ACC112 (cell line): ENCODE data around the gene OTOG.

Experiments used
- H2AFZ ChIP-seq: fragments of 200-600 bp; sonication (generic); one replicate; pipeline ENCODE4 v1.6.0; 2017; ENCODE audit warnings: antibody characterized with exemption, low read length; ENCODE audit not compliant: unreplicated experiment
- H3K27ac ChIP-seq: fragments of 200-600 bp; sonication (generic); 2 replicates; pipeline ENCODE4 v1.5.1; 2014; ENCODE audit warnings: low read depth, mild to moderate bottlenecking, antibody characterized with exemption, low read length, moderate library complexity
- H3K27me3 ChIP-seq: fragments of 200-600 bp; sonication (generic); 2 replicates; pipeline ENCODE4 v1.6.1; 2014; ENCODE audit warnings: mild to moderate bottlenecking, antibody characterized with exemption, low read length, moderate library complexity, mixed read lengths; ENCODE audit not compliant: insufficient read depth
- H3K36me3 ChIP-seq: fragments of 200-600 bp; sonication (generic); 2 replicates; pipeline ENCODE4 v1.6.1; 2016; ENCODE audit warnings: mild to moderate bottlenecking, antibody characterized with exemption, low read length, moderate library complexity, mixed read lengths; ENCODE audit not compliant: insufficient read depth
- H3K4me1 ChIP-seq: fragments of 200-600 bp; sonication (generic); one replicate; pipeline ENCODE4 v1.6.1; 2016; ENCODE audit warnings: low read length, mixed read lengths; ENCODE audit not compliant: insufficient read depth, unreplicated experiment, control insufficient read depth
- H3K4me3 ChIP-seq: fragments of 200-600 bp; sonication (generic); 2 replicates; pipeline ENCODE4 v1.5.1; 2014; ENCODE audit warnings: mild to moderate bottlenecking, low read depth, low read length
- H3K79me2 ChIP-seq: fragments of 200-600 bp; sonication (generic); one replicate; pipeline ENCODE4 v1.6.0; 2016; ENCODE audit warnings: low read length; ENCODE audit not compliant: control insufficient read depth, unreplicated experiment, insufficient read depth

Gene OTOG

GRCh38 chr11:17547051-17547577 is at the start of gene OTOG:
OTOG (plus strand) TSS chr11:17547259; CDS start chr11:17547373, 114 bp downstream.
- Histone ChIP-seq H3K27me3 (peaks cover 74% of the 10 kb centered on the region), H3K79me2 (no peaks in the 10 kb centered on the region), H3K4me1 (peaks cover 4% of the 10 kb centered on the region), H3K4me3 (no peak within 1 kb of the TSS), H2AFZ (no peak within 1 kb of the TSS), H3K36me3 (no peaks in the 10 kb centered on the region), H3K27ac (no peak within 1 kb of the TSS)

GRCh38 chr11:17498058-17498457 is 49.0 kb upstream of the OTOG start:
- Histone ChIP-seq H2AFZ (no peak overlapping the region), H3K4me1 (no peaks in the 10 kb centered on the region)

GRCh38 chr11:17498475-17498874 is 48.6 kb upstream of the OTOG start:
- Histone ChIP-seq H3K27me3 (peaks cover 64% of the 10 kb centered on the region), H3K4me3 (no peak overlapping the region), H3K79me2 (no peaks in the 10 kb centered on the region), H3K27ac (no peak overlapping the region), H3K36me3 (no peaks in the 10 kb centered on the region), H2AFZ (no peak overlapping the region), H3K4me1 (no peaks in the 10 kb centered on the region)

More at GRCh38 chr11:17498058-17498457, 49.0 kb upstream of the OTOG start:
- Histone ChIP-seq H3K79me2 (no peaks in the 10 kb centered on the region), H3K27me3 (peaks cover 68% of the 10 kb centered on the region), H3K27ac (no peak overlapping the region), H3K4me3 (no peak overlapping the region), H3K36me3 (no peaks in the 10 kb centered on the region)

- no peaks in the 10 kb centered on the region for H3K36me3 ChIP-seq
- H3K4me1 ChIP-seq: no peaks in the 10 kb centered on the region
- H3K27ac ChIP-seq: no peak overlapping the region
- no peak overlapping the region for H3K4me3 ChIP-seq
- no peak overlapping the region for H2AFZ ChIP-seq
- H3K27me3 ChIP-seq: peaks cover 43% of the 10 kb centered on the region
- H3K79me2 ChIP-seq: no peaks in the 10 kb centered on the region
Observed at GRCh38 chr11:17500673-17501072, 46.4 kb upstream of the OTOG start.

GRCh38 chr11:17502630-17503029 is 44.4 kb upstream of the OTOG start:
- H3K27ac ChIP-seq: no peak overlapping the region
- H3K4me3 ChIP-seq: no peak overlapping the region
- H3K4me1 ChIP-seq: no peaks in the 10 kb centered on the region
- H3K36me3 ChIP-seq: no peaks in the 10 kb centered on the region
- H3K79me2 ChIP-seq: no peaks in the 10 kb centered on the region
- no peak overlapping the region for H2AFZ ChIP-seq
- peaks cover 32% of the 10 kb centered on the region for H3K27me3 ChIP-seq

- Histone ChIP-seq H3K36me3 (no peaks in the 10 kb centered on the region), H3K27ac (no peak overlapping the region), H3K79me2 (no peaks in the 10 kb centered on the region), H3K4me1 (peaks cover 15% of the 10 kb centered on the region), H3K4me3 (no peak overlapping the region), H3K27me3 (peaks cover 22% of the 10 kb centered on the region), H2AFZ (no peak overlapping the region)
Observed at GRCh38 chr11:17504330-17505107, 42.5 kb upstream of the OTOG start.

- Histone ChIP-seq H3K27me3 (peaks cover 19% of the 10 kb centered on the region), H3K4me3 (no peak overlapping the region), H3K79me2 (no peaks in the 10 kb centered on the region), H3K27ac (no peak overlapping the region), H2AFZ (no peak overlapping the region), H3K4me1 (peaks cover 15% of the 10 kb centered on the region), H3K36me3 (no peaks in the 10 kb centered on the region)
Observed at GRCh38 chr11:17505146-17505545, 41.9 kb upstream of the OTOG start.

- no peak overlapping the region for H3K27ac ChIP-seq
- no peak overlapping the region for H3K4me3 ChIP-seq
- no peaks in the 10 kb centered on the region for H3K79me2 ChIP-seq
- H2AFZ ChIP-seq: no peak overlapping the region
- H3K27me3 ChIP-seq: peaks cover 27% of the 10 kb centered on the region
- peaks cover 15% of the 10 kb centered on the region for H3K4me1 ChIP-seq
- H3K36me3 ChIP-seq: no peaks in the 10 kb centered on the region
Observed at GRCh38 chr11:17506314-17506713, 40.7 kb upstream of the OTOG start.

- Histone ChIP-seq H3K36me3 (no peaks in the 10 kb centered on the region), H3K27me3 (peaks cover 33% of the 10 kb centered on the region), H2AFZ (no peak overlapping the region), H3K27ac (no peak overlapping the region), H3K79me2 (no peaks in the 10 kb centered on the region), H3K4me3 (no peak overlapping the region), H3K4me1 (peaks cover 15% of the 10 kb centered on the region)
Observed at GRCh38 chr11:17506942-17507341, 40.1 kb upstream of the OTOG start.

- Histone ChIP-seq H3K79me2 (no peaks in the 10 kb centered on the region), H3K27ac (no peak overlapping the region), H2AFZ (no peak overlapping the region), H3K4me1 (peaks cover 15% of the 10 kb centered on the region), H3K27me3 (peaks cover 37% of the 10 kb centered on the region), H3K4me3 (no peak overlapping the region), H3K36me3 (no peaks in the 10 kb centered on the region)
Observed at GRCh38 chr11:17507773-17508172, 39.3 kb upstream of the OTOG start.

GRCh38 chr11:17508306-17508705 is 38.8 kb upstream of the OTOG start:
- Histone ChIP-seq H3K27ac (no peak overlapping the region), H3K27me3 (peaks cover 42% of the 10 kb centered on the region), H3K36me3 (no peaks in the 10 kb centered on the region), H3K4me3 (no peak overlapping the region), H3K4me1 (peaks cover 16% of the 10 kb centered on the region), H2AFZ (no peak overlapping the region), H3K79me2 (no peaks in the 10 kb centered on the region)
